ENCODE data around the gene COMMD4. TPM values are rescaled to one million over a fixed set of nuclear protein-coding genes. Genes with fewer than 3 reads are reported as not detected.
"Not testable (repeated sequence)": the region's sequence is repeated elsewhere in the genome, so short reads cannot be mapped to it uniquely, and the experiment has no call there.

Gene COMMD4
- polyA plus RNA-seq (ENCODE audit: insufficient read length in 4 of 4): 100 to 1,000 TPM in 3 of 4 donors, 10 to 100 TPM in 1; 95.3 to 124 (median 105) TPM

- DNase-seq (ENCODE audit: low read depth in 4 of 4, low spot score in 2 of 4): peak; percentile 78 to 93 (median 84)
Measured at GRCh38 chr15:75335705-75336355, at the start of gene COMMD4. Gene COMMD4, plus strand, starts transcription at chr15:75336063. Its CDS starts 27 bp downstream, at chr15:75336090.

DNA sequence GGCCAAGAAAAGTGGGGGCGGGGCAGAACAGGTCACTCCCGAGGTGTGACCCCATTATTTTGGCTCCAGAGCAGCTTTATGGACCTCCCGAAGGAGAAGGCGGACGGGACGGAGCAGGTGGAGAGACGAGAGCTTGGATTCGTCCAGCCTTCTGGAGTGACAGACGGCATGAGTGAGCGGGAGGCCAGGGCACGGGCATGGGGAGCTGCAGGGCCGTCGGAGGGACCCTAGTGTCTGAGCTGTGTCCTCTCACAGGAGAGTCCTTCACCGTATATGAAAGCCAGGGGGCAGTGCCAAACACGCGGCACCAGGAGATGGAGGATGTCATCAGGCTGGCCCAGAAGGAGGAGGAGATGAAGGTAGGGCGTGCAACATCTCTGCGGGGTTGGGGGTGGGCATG, 42.2 kb upstream of the COMMD4 start:
- not testable (repeated sequence) for DNase-seq (ENCODE audit: low read depth in 4 of 4, low spot score in 2 of 4)

- not testable (repeated sequence) for DNase-seq (ENCODE audit: low read depth in 4 of 4, low spot score in 2 of 4)
Measured at GRCh38 chr15:75298541-75299310, 37.1 kb upstream of the COMMD4 start.

GRCh38 chr15:75299311-75299688, 36.6 kb upstream of the COMMD4 start:
- not testable (repeated sequence) for DNase-seq (ENCODE audit: low read depth in 4 of 4, low spot score in 2 of 4)

GRCh38 chr15:75300026-75300425, 35.8 kb upstream of the COMMD4 start:
- not testable (repeated sequence) for DNase-seq (ENCODE audit: low read depth in 4 of 4, low spot score in 2 of 4)

GRCh38 chr15:75302318-75302717, 33.5 kb upstream of the COMMD4 start:
- no peak for DNase-seq (ENCODE audit: low read depth in 4 of 4, low spot score in 2 of 4)

GRCh38 chr15:75302753-75303152, 33.1 kb upstream of the COMMD4 start:
- DNase-seq (ENCODE audit: low read depth in 4 of 4, low spot score in 2 of 4): not testable (repeated sequence)

DNA sequence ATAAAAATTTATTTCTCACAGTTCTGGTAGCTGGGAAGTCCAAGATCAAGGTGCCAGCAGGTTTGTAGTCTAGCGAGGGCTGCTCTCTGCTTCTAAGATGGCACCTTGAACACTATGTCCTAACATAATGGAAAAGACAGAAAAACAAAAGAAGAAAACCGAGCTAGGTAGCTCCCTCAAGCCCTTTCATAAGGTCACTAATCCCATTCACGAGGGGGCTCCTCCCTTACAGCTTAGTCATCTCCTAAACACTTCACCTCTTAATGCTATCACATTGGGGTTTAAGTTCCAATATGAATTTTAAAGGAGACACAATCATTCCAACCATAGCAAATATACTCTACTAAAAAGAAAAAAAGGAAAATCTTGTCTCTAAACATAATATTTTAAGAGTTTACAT, 29.7 kb upstream of the COMMD4 start:
- DNase-seq (ENCODE audit: low read depth in 4 of 4, low spot score in 2 of 4): no peak

GRCh38 chr15:75307778-75308390, 28.0 kb upstream of the COMMD4 start:
- peak in 2 of 4 donors; percentile 0 to 23 for DNase-seq (ENCODE audit: low read depth in 4 of 4, low spot score in 2 of 4)

- DNase-seq (ENCODE audit: low read depth in 4 of 4, low spot score in 2 of 4): no peak
Measured at GRCh38 chr15:75309711-75310110, 26.2 kb upstream of the COMMD4 start.

DNA sequence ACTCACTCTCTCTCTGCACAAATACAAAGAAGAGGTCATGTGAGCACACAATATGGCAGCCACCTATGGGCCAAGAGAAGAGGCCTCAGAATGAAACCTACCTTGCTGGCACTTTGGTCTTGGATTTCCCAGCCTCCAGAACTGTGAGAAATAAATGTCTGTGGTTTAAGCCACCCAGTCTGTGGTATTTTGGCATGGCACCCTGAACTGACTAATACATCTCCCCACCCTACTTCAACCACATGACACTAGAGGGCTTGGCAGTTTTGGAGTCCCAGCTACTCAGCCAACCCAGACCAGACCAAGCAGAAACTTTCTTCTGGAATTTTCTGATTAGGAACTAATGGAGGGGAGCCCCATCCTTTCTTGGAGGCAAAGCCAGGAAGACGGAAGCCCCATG, 23.3 kb upstream of the COMMD4 start:
- DNase-seq (ENCODE audit: low read depth in 4 of 4, low spot score in 2 of 4): not testable (repeated sequence)

DNA sequence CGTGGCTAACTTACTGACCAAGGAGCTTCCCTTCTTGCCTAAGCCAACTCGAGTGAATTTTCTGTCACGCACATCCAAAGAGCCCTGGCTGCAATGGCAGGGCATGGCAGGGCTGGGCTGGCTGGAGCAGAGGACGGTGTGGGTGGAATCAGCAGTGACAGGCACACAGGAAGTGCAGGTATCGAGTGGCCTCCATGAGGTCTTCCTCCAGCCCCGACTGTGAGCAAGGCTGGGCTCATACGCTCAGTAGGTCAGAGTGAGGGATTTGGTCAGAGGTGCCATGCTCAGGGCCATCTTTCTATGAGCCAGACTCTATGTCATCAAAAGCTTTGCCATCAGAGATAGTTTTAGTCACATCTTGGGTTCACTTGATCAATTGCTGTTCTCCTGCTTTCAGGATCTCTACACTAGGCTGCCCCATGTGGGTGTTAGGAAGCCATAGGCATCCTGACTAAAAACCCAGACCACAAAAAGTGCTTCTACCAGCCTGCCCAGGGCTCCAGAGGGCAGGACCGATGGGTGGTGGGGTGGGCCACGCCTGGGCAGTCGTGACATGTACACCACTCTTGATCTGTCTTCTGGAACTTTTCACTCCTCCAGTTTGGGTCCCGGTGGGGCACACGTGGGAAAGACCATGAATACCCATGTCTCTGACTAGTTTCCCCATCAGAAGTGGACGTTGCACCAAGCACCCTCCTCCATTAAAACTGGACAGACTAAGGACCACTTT, 22.6 kb upstream of the COMMD4 start:
- DNase-seq (ENCODE audit: low read depth in 4 of 4, low spot score in 2 of 4): no peak

DNA sequence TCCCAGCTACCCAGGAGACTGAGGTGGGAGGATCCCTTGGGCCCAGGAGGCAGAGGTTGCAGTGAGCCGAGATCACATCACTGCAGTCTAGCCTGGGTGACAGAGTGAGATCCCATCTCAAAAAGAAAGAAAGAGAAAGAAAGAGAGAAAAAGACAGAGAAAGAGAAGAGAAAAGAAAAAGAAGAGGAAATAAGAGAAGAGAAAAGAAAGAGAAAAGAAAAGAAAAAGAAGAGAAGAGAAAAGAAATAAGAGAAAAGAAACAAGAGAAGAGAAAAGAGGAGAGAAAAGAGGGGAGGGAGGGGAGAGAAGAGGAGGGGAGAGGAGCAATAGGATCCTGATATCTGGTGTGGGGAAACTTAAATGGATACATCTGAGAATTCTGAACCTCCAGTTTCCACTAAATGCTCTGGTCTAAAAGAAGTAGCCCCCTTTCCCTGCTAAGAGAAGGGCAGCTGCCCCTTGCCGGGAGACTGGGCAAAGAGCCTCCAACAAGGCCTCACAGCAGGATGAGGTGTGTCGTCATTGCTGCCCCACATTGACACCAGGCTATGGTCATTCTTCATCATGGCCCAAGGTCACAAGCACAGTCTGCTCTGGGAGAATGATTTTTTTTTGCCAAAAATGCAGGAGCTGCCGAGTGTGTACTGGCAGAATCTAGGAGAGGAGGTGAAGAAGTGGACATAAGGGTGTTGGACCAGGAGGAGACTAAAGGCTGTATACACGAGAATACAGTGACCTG, 21.1 kb upstream of the COMMD4 start:
- no peak for DNase-seq (ENCODE audit: low read depth in 4 of 4, low spot score in 2 of 4)

DNA sequence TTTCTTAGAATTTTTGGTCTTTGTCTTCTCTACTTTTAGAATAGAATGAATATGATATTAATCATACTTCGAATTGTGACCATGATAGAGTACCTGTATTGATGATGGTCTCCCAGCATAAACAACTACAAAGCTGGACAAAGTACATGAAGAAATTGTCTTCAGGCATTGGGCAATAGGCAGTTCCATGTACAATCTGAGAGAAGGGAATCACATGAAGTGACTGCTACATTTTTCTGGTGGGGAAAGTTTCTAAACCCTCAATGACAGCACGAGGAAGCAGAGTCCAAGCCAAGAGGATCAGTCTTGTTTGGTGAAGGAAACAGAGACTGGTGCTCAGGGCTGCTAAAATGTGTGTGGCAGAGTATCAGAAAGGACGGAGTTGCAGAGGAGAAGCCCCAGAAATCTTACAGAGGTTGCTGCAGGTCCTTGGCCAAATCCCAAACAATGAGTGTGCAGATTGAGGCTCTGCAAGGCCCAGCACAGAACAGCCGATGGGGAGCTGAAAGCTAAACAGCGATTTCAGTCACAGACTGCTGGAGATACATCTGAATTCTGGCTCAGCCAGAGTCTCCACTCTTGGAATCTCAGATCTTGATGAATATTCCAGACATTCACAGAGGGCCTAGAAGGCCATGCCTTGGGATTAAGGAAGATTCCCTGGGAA, 16.5 kb upstream of the COMMD4 start:
- DNase-seq (ENCODE audit: low read depth in 4 of 4, low spot score in 2 of 4): not testable (repeated sequence)

DNA sequence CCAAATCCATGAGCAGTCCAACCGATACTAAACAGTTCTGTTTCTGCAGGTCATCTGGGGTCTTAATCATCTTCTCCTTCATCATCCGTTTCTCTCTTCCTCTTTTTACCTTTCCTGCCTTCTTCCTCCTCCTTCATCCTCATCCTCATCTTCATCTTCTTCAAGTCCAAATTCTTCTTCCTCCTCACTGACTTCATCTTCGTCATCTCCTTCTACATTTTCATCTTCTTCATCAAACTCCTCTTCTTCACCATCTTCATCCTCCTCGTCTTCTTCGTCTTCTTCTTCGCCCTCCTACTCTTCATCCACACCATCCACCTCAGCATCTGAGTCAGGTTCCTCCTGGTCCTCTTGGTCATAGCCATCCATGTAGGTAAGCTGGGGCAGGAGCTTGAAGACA, 14.2 kb upstream of the COMMD4 start:
- DNase-seq (ENCODE audit: low read depth in 4 of 4, low spot score in 2 of 4): no peak

- DNase-seq (ENCODE audit: low read depth in 4 of 4, low spot score in 2 of 4): no peak
Measured at GRCh38 chr15:75325922-75326321, 9.9 kb upstream of the COMMD4 start.

DNA sequence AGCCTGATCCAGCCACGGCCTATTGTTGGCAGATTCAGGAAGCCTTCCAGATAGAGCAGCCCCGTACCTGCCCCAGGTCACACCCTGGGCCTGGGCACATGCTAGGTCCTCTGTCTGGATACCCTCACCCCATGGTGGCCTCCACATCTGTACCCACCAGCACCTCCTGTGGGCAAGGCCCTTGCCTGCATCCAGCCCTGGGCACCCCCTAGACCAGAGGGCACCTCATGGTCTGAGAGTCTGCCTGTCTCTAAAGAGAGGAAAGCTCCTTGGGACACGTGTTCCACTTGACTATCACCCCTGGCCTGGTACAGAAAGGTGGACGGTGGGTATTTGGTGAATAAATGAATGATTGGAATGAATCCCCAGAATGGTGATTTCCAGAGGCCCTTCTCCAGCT, 8.9 kb upstream of the COMMD4 start:
- no peak for DNase-seq (ENCODE audit: low read depth in 4 of 4, low spot score in 2 of 4)

GRCh38 chr15:75327491-75327890, 8.4 kb upstream of the COMMD4 start:
- DNase-seq (ENCODE audit: low read depth in 4 of 4, low spot score in 2 of 4): no peak

- no peak for DNase-seq (ENCODE audit: low read depth in 4 of 4, low spot score in 2 of 4)
Measured at GRCh38 chr15:75328493-75329314, 7.2 kb upstream of the COMMD4 start.
